Activated CD8-positive, alpha-beta memory T cell treated with anti-CD3 and anti-CD28 coated beads, Interleukin-2, amount 50 U/mL, for 1 hour (primary cell): ENCODE measurements around the gene IL12RB1.
A peak's percentile ranks its signal among the peaks of the same experiment; 100 is the strongest.

Experiments used
- DNase-seq: peaks from one replicate; pipeline ENCODE4 v3.0.0-alpha.2; 2020; ENCODE audit errors: extremely low read depth

Gene IL12RB1

DNA sequence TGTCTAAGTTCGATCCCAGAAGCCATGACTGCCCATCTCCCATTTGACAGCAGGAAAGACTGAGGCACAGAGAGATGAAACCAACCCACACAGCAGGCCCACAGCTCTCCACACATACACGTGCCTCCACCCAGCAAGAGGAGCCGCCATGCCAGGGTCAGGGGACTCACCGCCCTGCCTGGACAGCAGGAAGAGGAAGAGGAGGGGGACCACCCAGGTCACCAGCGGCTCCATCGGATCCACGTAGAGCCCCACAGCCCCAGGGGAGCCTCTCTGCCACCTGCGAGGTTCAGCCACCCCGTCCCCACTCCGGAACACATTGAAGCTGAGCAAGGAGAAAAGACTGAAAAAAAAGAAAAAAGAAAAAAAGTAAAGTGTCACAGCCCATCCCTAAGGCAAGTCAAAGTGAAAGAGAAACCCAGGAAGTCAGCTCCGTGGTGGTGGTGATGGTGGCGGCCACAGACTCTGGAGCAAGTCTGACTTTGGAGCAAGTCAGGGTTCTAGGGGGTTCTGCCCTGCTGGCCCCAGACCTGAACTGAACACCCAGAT lies at the start of gene IL12RB1:
Gene IL12RB1, minus strand, starts transcription at position 345 of the 549 bp plus-strand sequence. Its CDS starts 111 bp downstream, at position 234.
- no peak for DNase-seq

DNA sequence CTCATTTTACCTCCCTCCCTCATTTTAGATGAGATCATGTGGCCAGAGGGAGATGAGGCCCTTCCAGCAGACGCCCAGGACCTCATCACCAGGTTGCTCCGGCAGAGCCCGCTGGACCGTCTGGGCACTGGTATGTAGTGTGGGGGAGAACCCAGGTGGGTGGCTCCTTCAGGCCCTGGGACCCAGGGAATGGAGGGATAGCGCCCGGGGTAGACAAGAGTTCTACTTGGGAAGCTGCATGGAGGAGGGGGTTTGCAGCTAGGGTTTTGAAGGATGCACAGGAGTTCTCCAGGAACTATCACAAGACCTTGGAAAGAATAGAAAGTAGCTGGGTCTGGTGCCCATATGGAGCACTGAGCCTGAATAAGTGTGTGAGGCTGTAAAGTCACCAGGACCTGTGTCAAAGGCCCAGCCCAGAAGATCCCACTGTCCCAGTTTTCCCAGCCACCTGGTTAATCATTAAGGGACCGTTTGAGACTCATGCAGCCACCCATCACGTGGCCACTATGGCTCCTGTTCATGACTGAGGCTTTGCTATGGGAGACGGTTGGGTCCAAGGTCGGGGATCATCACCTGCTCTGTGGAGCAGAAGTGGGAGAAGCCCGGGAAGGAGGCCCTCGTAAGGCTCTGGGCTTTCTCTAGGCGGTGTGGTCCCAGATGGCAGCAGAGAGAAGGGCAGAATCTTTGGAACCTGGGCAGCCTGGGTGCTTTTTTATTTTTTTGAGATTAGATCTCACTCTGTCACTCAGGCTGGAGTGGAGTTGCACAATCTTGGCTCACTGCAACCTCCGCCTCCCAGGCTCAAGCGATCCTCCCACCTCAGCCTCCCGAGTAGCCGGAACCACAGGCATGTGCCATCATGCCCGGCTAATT lies 49.2 kb upstream of the IL12RB1 start:
- no peak for DNase-seq

DNA sequence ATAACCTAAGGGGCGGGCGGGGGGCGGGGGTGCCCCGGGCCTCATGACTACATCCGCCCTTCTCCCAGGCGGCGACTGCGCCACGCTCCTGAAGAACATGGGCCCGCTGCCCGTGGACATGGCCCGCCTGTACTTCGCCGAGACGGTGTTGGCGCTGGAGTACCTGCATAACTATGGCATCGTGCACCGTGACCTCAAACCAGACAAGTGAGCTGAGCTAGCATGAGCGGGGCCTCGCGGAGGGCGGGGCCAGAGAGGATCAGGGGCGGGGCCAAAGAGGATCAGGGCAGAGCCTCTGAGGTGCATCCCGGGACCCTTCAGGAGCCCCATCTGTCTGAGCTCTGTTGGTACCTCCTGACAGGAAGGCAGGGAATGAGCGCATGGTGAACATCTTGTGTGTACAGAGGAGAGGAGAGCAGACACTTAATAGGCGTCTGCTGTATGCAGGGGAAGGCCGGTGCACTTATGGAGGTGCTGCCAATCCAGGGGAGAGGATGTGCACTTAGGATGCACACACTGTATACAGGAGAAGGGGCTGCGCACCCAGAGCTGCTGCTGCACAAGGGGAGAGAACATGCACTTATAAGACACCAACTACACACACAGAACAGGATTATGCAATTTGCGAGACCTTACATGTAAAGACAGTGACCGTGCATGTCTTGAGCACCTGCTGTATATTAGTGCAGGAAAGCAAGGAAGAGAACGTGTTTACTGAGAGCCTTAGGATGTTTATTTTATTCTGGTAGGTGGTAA lies 45.3 kb upstream of the IL12RB1 start:
- DNase-seq, result no peak

DNA sequence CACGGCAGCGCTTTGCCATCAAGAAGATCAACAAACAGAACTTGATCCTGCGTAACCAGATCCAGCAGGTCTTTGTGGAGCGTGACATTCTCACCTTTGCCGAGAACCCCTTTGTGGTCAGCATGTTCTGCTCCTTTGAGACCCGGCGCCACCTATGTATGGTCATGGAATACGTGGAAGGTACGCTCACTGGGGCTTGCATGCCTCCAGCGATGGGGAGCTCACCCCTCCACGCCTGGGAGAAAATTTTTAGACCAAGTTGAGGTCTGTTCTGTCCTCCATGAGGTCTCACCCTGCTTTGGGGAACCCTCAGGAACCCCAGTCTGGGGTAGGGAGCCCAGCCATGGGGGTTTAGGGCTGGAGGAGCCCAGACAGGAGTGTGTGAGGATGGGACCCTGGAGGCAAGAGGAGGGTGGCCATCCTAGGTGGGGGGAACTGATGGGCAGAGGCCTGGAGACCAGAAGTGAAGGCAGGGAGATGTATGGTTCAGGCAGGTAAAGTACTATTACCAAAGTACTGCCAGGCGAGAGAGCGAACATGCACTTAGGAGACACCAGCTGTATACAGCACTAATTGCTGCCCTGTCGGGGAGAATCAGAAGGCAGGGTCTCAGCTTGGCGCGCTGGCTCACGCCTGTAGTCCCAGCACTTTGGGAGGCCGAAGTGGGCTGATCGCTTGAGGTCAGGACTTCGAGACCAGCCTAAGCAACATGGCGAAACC lies 43.9 kb upstream of the IL12RB1 start:
- DNase-seq, result no peak

DNA sequence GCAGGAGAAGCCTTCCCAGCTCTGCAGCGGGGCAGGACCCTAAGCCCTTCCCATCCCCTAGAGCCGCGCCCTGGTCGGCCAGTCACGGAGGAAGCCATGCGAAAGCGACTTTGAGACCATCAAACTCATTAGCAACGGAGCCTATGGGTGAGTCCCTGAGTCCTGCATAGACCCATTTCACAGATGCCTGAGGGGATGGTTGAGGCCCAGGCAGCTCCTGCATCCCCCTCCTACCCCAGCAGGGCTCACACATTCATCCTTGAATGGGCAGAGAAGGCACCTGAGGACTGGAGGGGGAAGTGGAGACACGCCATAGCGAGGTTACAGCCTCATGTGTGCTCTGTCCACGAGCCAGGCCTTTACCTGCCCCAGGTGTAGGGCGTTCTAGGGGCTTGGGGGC lies 42.1 kb upstream of the IL12RB1 start:
- no peak for DNase-seq

DNA sequence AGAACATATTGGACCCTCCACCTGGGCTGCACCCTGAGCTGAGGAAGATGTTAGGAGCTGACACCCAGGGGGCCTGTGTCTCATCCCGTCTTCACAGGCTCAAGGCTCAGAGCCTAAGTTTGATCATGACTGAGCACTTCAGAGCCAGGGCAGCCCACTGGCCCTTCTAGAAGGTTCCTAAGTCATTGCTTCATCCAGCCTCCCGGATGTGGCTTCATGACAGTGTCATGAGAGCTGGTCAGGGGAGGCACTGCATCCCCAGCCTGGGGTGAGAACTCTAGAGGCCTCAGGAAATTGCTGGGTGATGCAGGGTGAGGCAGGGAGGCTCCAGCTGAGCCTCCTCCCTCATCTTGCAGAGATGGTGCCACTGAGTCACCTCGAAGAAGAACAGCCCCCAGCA lies 41.3 kb upstream of the IL12RB1 start:
- DNase-seq, result no peak

DNA sequence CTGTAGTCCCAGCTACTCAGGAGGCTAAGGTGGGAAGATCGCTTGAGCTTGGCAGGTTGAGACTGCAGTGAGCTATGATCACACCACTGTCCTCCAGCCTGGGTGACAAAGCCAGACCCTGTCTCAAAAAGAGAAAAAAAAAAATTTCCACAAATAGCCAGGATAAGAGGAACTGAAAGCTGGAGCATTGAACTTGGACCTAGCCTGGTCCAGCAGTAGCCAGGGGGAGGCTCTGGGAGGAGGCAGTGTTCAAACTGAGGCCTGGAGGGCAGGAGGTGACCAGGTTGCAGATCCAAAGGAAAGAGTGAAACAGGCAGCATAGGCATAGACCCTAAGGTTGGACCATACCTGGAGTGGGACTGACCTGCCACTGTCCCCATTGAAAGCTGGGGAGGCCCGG lies 39.4 kb upstream of the IL12RB1 start:
- no peak for DNase-seq

DNA sequence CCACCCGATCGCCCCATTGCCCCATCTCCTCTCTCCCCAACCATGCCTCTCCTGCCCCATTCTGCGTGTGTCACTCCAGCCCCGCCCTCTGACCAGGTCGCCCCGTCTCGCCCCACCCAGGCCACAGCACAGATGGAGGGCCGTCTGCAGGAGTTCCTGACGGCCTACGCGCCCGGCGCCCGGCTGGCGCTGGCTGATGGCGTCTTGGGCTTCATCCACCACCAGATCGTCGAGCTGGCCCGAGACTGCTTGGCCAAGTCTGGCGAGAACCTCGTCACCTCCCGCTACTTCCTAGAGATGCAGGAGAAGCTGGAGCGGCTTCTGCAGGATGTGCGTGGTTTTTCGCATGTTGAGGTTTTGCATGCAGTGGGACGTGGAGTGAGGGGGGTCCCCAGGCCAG lies 37.1 kb upstream of the IL12RB1 start:
- DNase-seq, result no peak

DNA sequence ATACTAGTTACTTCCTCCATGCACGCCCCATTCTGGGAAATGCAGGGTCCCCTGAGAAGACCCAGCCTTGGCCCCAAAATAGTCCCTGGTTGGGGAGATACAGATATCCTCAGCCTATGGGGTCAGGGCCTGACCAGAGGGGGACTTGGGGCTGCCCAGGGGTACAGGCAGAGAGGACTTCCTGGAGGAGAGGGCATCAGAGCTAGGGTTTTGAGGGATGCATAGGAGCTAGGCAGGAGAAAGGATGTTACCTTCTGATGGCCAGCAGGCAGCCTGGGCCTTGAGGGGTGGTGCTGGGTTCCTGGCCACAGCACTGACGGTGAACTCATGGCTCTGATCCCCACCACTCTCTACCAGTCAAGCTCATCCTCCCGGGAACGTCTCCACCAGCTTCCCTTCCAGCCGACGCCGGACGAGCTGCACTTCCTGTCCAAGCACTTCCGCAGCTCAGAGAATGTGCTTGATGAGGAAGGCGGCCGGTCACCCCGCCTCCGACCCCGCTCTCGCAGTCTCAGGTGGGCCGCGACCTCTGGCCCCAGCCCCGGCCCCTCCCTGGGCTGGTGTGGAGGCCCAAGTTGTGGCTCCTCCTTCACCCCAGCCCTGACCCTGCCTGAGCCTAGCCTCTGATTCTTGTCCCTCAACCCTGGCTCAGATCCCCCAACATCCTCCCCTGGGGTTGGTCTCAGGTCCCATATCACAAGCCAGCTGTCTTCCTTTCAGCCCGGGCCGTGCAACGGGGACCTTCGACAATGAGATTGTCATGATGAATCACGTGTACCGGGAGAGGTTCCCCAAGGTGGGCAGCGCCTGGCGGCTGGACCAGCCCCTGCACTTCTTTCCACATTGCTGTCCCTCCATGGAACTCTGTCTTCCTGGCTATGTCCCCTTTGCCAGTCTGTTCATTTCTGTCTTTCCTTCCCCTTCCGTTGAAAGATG lies 36.4 kb upstream of the IL12RB1 start:
- no peak for DNase-seq

DNA sequence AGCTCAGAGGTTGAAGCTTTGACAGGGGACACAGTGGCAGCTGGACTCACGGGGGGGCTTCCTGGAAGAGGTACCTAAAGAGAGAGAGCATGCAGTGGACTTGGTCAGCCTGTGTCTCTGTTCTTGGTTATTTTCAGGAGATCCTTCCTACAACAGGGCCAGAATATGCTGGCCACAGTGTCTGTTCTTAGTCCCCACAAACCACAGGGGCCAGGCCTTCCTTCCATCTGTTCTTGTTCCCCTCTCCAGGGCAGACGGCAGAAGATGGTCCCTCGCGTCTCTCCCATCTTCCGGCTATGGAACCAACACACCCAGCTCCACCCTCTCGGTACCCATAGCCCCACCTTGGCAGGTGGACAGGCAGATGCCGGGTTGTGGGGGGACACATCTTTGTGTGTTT lies 35.7 kb upstream of the IL12RB1 start:
- no peak for DNase-seq

DNA sequence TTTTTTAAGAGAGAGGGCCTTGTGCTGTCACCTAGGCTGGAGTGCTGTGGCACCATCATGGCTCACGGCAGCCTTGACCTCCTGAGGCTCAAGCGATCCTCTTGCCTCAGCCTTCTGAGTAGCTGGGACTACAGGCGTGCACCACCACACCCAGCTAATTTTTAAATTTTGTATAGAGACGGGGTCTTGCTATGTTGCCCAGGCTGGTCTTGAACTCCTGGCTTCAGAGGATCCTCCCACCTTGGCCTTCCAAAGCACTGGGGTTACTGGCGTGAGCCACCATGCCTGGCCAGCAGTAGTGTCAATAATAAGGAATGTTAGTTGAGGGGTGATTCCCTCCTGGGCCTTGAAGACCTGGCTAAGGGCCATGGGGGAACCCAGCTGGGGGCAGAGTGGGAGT lies 34.4 kb upstream of the IL12RB1 start:
- no peak for DNase-seq

DNA sequence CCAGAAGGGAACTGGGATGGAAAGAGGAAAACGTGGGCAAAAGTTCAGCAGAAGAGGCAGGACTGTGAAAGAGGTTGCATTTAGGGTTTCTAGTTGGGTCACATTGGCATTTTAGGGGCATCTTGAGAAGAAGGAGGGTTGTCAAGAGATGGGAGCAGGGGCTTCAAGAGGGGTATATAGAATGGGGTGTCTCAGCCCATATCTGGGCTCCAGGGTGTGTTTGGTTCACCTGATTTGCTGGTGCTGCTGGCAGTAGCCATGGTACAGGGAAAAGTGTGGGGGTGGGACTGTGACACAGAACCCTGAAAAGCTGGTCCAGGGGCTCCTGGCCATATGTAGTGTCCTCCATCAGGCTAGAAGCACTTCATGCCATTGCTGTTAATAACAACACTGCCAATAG lies 33.4 kb upstream of the IL12RB1 start:
- DNase-seq, result no peak

DNA sequence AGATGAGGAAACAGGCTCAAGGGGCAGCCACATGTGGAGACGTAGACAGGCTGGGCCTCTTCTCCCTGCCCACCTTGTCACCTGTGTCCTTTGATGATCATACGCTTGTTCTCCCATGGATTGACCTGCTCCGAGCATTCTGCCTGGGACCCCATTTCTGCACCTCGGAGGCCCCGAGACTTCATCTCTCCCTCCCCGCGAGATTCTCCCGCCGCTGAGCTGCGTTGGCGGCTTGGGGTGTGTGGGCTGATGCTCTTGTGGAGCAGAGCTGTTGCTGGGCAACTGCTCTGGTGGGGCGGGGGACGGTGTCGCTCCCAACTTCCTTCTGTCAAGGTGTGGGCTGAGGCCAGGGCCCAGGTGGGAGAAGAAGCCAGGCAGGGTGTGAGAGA lies 33.0 kb upstream of the IL12RB1 start:
- DNase-seq, result no peak

DNA sequence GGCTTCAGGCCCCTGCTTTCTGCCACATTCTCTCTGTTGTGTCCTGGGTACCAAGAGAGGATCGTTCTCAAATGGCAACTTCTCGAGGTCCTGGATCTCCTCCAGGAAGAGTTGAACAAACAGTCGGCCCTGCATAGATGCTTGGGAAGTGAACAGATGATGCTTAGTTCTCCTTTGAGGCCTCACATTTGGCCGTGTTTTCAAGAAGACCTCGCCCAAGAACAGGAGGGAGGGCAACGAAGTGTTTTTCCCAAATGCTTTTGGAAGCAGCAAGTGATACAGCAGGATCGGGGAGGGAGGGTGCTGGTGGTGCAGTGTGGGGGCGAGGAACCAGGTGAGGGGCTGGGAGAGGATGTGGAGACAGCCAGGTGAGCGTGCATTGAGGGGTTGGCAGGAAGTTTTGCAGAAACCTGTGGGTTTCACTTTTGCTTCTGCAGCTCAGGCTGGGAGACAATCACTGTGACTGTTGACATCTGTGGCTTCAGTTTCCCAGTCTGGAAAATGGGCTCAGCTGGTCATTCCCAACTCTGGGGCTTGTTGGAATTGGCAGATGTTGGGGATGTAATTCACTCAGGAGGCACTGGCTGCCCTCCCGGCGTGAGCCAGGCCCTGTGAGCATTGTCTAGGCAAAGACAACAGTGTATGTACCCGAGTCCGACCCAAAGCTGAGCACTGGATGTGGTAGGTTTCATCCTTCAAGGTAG lies 32.4 kb upstream of the IL12RB1 start:
- no peak for DNase-seq

DNA sequence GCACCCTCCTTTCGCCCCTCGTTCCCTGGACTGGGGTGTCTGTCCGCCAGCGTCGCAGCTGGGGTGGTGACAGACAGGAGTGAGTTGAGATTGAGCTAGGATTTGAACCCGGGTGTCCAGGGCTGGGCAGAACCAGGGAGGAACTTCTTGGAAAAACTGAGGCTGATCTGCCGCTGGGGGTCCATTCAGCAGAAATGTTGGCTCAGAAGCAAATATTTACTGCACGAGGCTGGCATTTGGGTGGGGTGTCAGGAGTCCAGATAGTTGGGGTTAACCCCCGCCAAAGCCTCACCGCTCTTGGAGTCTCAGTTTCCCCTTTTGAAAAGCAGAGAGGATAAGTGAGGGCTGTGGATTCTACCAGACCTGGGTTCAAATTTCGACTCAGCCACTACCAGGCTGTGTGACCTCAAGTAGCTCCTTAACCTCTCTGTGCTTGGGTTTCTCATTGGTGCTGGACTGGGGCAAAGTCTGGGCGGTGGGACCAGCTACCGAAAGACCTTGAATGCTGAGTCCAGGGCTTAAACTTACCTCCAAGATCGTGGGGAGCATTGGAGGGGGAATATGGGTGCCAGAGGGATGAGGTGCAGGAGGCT lies 31.8 kb upstream of the IL12RB1 start:
- no peak for DNase-seq

DNA sequence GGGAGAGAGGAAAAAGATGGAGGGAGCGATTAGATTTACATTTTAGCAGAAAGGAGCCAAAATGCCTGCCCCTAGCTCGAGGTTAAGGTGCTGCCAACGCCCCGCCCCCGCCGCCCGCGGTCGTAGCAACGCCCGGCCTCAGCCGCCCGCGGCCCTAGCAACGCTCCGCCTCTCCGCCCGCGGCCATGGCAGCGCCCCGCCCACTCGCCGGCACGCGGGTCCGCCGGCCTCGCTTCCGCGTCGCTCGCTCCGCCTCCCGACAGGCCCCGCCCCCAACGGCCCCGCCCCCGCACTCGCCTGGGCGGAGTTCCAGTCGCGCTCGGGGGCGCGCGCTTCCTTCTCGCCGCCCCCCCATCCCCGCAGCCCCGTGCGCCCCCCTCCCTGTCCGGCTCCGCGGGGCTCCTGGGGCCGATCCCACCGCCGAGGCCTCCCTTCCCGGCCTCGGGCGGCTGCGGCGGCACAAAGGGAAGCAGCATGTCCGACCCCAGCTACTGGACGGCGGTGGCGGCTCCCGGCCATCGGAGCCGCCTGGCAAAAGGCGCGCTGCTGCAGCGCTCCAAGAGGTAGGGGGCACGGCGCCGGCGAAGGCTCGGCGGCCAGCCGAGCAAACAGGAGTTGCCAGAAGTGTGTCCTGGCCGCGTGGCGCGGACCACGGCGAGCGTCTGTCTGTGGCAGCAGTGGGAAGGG lies 31.1 kb upstream of the IL12RB1 start:
- peak; percentile 67 for DNase-seq

DNA sequence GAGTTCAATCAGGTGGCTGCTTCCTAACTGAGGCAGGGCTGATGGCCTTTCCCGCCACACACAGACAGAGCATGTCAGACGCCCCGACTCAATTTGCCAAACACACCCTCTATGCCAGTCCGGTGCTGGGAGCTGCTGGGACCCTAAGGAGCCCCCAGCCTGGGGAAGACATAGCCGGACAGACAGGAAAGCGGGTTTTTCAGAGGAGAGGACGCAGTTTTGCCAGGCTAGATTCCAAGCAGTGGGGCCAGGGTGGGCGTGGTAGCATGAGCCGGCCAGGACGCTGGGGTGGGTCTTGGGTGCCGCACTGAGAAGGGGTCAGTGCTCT lies 30.6 kb upstream of the IL12RB1 start:
- no peak for DNase-seq

DNA sequence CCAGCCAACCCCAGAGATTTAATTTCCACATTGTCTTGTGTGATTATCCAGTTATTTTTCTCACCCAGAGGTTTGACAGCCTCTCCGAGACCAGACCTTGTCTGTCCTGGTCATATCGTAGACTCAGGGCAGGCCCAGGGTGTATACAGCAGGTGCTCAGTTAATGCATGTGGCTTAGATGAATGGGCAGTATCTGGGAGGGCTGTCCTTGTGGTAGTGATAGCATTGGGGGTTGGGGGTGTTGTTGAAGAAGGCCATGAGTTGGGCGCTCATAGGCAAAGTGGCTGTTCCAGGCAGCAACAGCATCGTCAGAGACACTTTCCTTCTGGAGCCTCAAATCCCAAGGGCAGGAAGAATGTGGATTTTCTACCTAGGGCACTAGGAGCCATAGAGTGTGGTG lies 27.7 kb upstream of the IL12RB1 start:
- no peak for DNase-seq

DNA sequence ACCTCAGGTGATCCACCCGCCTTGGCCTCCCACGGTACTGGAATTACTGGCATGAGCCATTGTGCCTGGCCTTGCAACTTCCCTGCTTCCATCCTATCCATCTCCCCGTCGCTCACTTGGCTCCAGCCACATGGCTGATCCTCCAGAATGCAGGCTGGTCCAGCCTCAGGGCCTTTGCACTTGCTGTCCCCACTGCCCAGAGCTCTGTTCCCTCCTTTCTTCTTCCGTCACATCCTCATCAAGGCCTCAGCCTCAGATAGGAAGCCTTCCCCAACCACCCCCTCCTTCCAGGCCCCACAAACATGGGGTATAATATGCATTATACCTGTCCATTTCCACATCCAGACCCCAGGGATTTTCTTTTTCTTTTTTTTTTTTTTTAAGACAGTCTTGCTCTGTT lies 27.1 kb upstream of the IL12RB1 start:
- DNase-seq, result no peak
